ENCODE data around the gene ST3GAL4.
"Not testable (repeated sequence)": the region's sequence is repeated elsewhere in the genome, so short reads cannot be mapped to it uniquely, and the experiment has no call there.

Gene ST3GAL4, protein sequence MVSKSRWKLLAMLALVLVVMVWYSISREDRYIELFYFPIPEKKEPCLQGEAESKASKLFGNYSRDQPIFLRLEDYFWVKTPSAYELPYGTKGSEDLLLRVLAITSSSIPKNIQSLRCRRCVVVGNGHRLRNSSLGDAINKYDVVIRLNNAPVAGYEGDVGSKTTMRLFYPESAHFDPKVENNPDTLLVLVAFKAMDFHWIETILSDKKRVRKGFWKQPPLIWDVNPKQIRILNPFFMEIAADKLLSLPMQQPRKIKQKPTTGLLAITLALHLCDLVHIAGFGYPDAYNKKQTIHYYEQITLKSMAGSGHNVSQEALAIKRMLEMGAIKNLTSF

DNA sequence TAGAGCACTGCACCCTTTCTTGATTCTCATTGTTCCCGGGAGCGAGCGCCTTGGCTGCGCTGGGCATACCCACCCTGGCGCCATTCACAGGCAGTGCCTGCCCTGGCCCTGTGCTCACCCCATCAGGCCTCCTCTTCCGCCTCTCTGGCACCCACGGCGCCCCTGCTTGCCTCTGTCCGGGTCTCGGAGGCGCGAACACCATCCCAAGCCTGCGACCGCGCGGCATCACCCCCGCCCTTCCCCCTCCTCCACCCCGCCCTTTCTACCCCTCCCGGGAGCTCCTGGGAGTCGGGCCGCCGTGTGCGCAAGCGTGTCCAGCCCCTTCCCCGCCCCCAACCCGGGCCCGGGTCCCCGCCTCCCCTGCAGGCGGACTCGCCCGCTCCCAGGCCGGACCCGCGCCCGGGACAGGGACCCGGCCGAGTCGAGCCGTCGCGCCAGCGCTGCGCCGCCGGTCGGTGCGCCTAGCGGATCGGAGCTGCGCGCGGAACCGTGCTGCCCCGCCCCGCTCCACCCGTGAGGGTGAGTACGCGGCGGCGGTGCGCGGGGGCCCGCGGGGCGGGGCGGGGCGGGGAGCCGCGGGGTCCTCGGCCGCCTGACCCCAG lies at the start of gene ST3GAL4:
ST3GAL4 (plus strand) TSS at position 363 of the 602 bp plus-strand sequence. CDS start 50,470 bp downstream, outside the sequence.
- DNase-seq (ENCODE audit: low spot score) = peak; percentile 68

DNA sequence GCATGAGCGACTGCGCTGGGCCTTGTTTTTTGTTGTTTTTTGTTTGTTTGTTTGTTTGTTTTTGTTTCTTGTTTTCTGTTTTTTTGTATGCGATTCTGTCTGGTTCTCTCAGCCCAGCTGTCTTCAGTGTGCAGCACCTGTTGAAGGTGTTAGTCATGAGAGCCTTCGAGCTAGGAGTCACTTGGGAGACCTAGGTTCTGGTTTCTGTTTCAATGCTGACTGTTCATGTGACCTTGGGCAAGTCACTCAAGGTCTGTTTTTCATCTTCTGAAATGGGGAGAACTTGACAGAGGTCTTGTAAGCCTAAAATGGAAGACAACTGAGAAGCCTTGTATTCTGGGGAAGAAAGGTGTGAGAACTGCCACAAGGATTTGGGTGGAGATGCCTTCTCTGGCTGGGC lies 49.8 kb upstream of the ST3GAL4 start:
- no peak for DNase-seq (ENCODE audit: low spot score)

DNA sequence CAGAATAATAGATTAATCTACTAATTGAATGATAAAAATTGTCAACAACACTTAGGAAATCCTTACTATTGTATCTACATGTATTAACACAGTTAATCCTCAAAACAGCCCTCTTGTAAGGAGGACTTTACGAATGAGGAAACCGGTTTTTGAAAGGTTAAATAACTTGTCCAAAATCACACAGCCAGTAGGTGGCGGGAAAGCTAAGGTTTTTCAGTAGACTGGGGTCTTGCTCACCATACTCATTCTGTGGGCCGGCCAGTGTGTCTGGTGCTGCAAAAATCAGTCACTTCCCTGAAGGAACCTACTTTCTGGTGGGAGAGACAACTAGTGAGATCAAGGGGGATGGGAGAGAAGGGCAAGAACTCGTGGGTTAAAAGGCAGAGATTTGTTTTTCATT lies 47.8 kb upstream of the ST3GAL4 start:
- no peak for DNase-seq (ENCODE audit: low spot score)

DNA sequence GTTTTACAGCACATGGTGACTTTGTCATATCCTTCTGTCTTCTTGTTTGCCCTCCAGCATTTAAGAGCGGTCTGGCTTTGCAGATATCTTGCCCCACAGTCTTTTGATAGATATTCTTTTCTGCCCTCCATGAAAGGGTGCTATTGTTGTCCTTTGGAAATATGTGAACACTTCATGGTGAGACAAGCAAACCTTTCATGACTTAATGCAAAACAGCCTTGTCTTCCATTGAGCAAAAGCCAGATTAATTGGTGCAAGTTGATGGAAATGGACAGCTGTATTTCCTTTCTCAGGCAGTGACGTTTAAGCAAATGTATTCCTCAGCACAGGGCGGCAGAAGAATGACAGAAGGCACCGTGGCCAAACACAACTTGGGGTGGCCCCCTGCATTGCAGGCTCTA lies 47.2 kb upstream of the ST3GAL4 start:
- no peak for DNase-seq (ENCODE audit: low spot score)

DNA sequence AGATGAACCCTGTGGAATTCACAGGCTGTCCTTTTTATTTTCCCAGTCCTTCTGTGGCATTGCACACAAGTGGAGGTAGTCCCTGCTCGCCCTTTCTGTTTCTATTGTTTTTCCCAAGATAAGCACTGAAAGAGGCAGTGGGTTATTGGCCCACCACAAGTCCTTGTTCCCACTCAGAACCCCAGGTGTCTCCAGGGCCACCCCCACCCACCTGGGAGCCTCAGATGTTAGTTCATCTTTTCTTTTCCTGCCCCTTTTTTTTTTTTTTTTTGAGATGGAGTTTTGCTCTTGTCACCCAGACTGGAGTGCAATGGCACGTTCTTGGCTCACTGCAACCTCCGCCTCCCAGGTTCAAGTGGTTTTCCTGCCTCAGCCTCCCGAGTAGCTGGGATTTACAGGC lies 46.7 kb upstream of the ST3GAL4 start:
- DNase-seq (ENCODE audit: low spot score) = not testable (repeated sequence)

DNA sequence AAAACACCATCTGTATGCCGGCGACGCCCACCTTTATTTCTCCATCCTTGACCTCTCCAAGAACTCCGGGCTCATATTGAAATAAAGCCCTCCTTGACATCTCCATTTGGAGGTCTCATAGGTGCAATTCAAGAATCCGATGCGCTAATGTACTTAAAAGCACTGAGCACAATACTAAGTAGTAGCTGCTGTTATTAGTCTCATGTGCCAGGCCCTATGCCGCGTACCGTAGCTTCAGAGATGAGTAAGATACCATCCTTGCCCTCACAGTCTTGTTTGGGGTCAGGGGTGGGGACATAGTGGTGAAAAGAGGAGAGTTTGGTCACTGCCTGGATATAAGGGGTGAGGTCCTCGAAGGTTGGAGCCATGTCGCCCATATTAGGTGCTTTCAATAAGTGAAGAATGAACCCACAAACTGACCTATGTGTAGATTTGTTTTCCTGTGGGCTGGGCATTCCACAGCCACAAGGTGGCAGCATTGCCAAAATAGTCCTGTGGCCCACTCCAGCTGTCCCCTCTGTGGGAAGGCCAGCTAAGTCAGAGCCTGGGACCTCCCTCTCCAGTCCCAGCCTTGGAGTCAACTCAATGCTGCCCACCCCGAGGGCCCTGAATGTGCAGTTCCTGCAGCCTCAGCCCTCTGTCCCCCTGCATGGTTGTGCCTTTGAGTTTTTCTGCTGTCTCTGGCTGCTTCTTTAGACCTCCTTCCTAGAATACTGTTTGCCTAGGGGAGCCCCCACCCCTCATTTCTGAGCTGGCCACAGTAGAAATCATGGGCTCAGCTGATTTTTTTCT lies 45.1 kb upstream of the ST3GAL4 start:
- DNase-seq (ENCODE audit: low spot score) = peak; percentile 64

DNA sequence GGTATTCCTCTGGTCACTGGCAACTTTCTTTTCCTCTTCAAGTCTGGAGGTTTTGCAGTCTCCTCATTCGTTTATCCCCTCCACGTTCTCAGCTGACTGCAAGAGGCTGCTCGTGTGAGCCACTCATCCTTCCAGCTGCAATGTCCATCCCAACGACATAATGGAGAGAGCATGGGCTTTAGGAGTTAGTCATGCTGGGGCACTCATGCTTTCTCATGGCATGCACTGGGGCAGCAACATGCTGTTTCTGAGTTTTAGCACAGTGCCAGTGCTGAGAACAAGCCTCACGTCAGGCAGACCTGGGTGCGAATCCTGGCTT lies 44.5 kb upstream of the ST3GAL4 start:
- no peak for DNase-seq (ENCODE audit: low spot score)

DNA sequence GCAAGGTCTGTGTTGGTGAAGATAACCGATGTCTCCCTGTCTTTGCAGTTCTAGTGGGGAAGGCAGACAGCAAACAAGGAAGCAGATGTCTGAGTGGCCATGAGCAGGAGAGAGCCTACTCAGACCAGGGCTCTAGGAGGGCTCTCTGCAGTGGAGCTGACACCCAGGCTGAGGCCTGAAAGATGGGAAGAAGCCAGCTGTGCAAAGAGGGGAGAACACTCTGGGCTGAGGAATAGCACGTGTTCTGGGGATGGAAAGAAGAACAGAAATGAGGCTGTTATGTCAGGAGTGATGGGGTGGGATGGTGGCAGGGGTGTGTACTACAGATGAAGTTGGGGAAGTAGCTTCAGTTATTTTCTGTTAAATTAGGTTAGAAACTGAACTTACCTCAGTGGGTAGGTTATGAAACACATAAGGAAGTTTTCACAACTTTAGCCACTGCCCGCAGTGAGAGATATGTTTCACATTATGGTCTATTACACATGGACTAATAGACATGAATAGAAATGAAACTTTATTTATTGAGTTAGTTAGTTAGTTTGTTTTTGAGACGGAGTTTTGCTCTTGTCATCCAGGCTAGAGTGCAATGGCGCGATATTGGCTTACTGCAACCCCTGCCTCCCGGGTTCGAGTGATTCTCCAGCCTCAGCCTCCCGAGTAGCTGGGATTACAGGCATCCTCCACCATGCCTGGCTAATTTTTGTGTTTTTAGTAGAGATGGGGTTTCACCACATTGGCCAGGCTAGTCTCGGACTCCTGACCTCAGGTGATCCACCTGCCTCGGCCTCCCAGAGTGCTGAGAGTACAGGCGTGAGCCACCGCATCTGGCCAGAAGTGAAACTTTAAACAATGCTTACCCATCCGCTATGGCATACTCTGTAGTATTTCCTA lies 43.8 kb upstream of the ST3GAL4 start:
- DNase-seq (ENCODE audit: low spot score) = no peak

DNA sequence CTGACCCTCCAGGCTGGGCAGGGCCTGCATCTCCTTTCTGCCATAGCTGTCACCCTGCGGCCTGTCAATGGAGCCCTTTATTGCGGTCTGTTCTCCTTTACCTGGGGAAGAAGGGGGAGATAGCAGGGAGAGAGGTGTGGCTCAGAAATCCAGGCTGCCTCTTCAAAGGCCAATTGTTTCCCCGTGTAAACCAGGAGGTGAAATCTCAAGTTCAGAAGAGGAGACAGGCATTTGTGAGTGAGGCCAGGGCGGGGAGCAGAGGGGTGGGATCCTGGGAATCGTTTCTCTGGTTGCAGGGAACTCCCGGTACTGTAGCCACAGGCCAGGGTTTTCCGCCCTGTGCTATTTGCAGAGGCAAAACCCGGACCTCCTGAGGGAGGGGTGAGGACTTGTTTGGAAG lies 42.5 kb upstream of the ST3GAL4 start:
- no peak for DNase-seq (ENCODE audit: low spot score)

DNA sequence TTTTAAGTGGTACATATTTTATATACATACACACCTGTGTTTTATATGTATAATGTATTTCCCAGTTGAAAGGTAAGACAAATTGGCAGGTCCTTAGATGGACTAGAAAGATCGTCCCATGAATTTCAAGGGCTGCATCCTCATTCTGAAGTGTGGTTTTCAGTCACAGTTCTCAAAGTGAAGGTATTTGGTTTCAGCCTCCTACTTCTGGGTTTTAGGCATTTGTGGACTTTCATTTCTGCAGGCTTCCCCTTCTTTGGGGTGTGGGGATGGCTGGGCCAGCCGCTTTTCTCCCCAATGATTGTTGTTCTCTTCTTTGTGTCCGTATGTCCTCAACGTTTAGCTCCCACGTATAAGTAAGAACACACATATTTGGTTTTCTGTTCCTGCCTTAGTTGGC lies 41.7 kb upstream of the ST3GAL4 start:
- DNase-seq (ENCODE audit: low spot score) = no peak

DNA sequence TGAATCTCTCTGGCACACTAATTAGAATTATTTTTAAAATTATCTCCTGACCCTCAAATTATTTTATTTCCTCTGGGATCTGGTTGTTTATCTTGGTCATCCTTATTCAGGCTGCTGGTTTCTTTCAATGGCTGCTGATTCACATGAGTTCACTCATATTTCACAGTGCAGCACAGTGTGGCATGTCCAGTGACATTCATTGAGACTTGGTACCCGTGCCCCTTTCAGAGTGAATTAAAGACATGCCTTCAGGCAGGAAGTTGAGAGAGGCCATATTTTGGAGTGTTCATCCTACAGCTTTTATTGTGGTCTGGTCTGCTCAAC lies 38.1 kb upstream of the ST3GAL4 start:
- DNase-seq (ENCODE audit: low spot score) = no peak

DNA sequence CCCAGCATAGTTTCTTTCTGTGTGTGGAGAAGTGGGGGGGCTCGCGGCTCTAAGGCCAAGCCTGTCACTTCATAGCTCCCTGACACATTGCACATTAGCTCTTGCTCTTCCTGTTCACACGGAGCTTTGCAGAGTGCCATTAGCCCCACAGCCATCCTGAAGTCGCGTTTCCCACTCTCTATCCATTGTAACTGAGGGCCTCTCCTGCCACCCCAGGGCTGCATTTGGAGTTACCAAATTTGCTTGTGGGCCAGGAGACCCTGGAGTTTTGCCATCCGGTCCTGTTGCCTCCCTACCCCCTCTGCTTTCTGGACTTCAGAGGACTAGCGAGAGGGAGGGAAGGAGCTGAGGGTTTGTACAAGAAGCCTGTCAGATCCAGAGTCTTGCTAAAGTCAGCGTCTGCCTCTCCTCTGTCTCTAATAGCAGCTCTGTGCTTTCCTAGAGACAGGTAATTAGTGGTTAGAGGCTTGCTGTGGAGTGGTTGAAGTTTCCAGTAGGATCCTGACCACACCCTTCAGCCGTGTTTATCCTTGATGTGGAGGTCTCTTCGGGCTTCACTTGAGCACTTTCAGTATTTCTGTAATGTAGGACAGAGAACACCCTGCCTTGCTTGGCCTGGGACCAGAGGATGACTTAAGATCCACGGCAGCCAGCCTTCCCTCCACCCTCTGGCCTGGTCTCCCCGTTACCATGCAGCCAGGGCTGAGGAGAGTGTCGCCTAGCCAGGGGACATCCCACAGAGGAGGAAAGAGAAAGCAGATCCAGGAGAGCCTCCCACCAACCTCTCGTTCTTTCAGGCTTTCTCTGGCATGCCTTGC lies 37.5 kb upstream of the ST3GAL4 start:
- no peak for DNase-seq (ENCODE audit: low spot score)

DNA sequence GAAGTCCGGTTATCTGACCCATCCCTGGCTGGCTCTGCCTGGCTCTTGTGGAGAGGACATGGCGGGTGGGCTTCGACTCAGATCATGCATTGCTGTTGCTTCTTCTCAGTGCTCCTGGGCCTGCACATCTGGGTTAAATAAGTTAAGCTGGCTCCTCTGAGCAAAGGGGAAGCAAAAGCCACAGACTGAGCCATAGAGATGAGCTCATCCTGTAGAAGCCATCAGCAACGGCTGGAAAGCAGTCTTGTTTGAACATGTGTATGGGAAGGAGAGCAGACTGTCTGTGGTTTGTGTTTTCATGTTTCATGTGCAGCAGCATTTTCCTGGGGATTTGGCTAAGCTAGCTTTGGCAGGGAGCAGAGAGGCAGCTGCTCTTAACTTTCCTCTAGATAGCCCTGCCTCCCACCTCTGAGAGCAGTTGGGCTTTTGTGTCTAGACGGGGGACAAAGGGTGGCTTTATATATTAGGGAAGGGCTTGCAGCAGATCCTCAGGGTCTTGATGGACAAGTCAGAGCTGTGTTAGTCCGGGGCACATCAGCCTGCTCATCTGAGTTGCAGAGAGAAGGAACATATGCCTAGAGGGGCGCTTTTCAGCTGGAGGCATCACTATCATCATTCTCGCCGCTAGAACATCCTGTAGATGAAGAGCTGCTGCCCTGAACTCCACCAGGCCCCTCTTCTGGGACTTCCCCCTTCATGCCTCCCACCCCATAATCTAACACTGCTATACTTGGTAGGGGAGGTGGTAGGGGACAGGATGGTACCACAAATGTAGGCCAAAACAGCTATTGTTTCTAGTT lies 36.7 kb upstream of the ST3GAL4 start:
- DNase-seq (ENCODE audit: low spot score) = peak; percentile 27

DNA sequence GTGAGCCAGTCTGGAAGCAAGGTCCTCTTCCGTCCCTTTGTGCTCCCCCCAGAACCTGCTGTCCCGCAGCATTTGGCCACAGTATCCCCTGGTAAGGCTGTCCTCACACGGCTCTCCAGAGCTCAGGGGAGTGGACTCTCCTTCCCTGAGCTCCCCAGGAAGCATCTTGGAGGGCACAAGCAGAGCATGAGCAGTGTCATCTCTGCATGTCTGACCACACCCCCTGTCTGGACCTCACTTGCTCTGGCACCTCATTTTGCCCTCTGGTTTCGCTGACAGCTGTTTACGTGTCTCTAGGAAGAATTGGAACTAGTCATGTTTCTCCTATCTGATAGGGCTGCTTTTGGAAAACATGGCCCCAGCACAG lies 36.1 kb upstream of the ST3GAL4 start:
- no peak for DNase-seq (ENCODE audit: low spot score)

DNA sequence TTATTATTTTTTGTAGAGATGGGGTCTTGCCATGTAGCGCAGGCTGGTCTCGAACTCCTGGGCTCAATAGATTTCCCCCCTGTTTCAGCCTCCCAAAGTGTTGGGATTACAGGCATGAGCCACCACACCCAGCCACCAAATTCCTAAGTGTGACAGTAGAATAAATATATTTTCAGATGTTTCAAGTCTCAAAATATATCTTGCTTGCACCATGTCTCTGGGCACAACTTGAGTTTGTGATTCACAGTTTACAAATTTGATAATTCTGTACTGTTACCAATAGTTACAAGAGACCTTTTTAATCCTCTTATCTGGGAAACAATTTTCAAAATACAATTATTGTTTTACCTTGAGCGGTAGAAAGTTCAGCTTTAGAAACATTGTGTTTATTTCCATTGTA lies 32.5 kb upstream of the ST3GAL4 start:
- no peak for DNase-seq (ENCODE audit: low spot score)

DNA sequence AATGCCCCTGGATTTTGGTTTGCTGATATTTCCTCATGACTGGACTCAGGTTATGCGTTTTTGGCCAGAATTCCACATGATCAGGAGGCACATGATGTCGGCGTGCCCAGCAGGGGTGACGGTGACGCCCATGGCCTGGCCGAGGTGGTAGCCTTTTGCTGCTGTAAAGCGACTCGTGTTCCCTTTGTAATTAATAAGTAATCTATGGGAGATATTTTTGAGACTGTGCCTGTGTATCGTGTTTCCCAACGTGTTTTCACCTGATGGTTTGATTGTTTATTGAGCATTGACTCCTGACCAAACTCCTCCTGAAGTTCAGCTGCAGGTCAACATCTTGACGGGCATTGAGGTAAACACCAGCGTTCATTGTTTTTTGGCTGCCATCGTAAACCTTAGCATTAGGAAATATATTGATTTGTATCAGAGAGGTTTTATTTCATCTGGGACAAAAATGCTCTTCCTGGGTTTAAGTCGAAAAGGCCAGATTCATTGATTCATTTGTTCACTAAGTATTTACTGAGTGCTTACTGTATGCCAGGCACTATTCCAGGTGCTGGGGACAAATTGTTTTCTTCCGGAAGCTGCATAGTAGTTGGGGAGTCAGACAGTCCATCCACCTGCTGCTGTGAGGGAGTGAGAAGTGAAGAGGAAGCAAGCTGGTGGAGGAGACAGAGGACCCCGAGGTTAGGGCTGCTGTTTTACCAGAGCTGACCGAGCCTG lies 28.0 kb upstream of the ST3GAL4 start:
- no peak for DNase-seq (ENCODE audit: low spot score)

DNA sequence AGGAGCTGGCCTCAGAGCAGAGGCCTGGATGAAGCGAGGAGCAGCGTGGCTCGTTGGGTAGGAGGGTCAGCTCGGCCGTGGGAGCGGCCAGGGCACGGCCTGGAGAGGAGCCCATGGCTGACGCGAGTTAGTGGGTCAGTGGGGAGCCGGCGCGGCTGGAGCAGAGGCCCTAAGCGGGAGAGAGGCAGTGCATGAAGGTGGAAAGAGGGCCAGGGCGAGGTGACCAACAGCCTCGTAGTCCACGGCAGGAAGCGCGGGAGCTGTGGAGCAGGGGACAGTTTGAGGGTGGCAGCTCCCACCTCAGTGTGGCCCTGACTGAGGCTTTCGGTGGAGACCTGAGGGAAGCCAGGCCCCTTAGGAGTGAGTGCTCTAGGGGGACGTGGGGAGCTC lies 27.5 kb upstream of the ST3GAL4 start:
- no peak for DNase-seq (ENCODE audit: low spot score)

DNA sequence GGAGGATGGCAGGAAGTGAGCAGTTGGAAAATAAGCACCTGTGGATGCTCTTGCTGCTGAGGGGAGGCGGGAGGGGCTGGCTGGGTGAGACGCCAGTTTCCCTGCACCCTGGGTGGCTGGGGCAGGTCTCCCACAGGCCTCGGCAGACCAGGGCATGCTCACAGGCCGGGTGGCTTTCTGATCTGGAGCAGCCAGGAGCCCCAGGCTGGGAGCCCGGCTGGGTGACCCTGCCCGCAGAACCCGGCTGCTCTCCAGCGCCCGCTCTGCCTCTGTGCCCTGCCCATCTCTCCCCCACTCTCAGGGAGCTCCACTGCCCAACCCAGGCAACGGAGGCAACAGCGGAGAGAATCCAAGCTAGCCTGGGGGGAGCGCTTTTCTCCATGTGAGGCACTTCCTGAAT lies 27.0 kb upstream of the ST3GAL4 start:
- no peak for DNase-seq (ENCODE audit: low spot score)

DNA sequence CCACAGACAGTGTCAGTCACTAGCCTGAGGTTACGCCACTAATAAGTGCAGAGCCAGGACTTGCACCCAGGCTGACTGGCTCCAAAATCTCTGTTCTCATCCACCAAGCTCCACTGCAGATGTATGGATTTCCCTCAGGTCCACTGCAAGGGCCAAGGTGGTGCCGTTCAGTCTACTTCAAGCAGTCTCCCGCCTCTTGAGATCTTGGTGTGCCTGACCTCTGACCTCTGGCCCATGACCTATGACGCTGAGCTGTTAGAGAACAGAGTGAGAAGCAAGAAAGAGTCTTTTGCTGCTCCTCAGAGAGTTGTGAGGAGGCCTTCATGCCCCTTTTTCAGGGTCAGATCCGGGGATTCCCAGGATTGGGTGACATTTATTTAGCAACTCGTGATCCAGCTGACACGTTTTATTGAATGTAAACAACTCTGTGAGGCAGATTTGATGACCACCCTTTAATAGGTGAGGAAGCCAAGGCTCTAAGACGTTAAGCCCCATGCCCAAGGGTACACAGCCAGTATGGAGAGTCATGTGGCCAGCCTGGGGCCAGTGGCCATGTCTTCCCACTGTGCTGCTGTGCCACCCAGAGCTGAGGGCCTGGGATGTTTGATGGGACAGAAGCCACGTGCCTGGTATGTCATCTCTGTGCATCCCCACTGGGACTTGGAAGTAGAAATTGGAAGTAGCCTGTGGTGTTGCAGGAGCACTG lies 26.4 kb upstream of the ST3GAL4 start:
- DNase-seq (ENCODE audit: low spot score) = no peak
